Activated CD4-positive, alpha-beta T cell treated with anti-CD3 and anti-CD28 coated beads, Interleukin-2, Interleukin-4, amounts not matched to agents 100 ng/mL and 50 ng/mL, durations not matched to agents 16 hours and 8 hours (primary cell): ENCODE measurements around the gene TWSG1.
"Not testable (repeated sequence)": the region's sequence is repeated elsewhere in the genome, so short reads cannot be mapped to it uniquely, and the experiment has no call there.

Experiments
- DNase-seq: peaks from one replicate; pipeline ENCODE4 v3.0.0-alpha.2; 2020; ENCODE audit warnings: low spot score

Gene TWSG1

DNA sequence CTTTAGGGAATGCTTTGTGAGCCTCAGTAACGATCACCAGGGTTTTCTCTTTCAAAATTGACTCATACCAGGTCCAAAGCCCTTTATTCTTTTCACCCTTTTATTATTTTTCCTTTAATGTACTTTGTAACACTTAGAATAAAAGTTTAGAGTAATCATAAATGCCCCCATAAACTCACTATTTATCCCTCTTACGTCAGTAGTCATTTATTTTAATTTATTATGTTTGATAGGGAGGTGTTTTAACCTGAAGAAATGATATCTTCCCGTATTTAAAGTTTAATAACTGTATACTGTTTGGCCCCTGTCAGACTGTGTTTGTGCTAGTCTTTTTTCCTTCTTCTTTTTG is 1.1 kb downstream of the TWSG1 start:
- no peak for DNase-seq

DNA sequence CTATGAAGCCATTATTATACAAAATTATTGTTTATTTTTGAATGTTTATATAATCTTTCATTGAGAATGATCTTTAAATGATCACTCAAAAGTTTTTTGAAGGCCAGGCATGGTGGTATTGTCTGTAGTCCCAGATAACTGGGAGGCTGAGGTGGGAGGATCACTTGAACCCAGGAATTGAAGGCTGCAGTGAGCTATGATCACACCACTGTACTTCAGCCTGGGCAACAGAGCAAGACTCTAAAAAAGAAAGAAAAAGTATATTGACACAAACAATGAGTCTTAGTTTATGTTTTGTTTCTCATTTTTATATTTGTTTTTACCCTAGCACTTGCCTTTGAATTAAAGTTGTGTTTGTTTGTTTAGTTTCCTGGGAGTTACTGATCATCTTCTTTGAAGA is 2.3 kb downstream of the TWSG1 start:
- no peak for DNase-seq

DNA sequence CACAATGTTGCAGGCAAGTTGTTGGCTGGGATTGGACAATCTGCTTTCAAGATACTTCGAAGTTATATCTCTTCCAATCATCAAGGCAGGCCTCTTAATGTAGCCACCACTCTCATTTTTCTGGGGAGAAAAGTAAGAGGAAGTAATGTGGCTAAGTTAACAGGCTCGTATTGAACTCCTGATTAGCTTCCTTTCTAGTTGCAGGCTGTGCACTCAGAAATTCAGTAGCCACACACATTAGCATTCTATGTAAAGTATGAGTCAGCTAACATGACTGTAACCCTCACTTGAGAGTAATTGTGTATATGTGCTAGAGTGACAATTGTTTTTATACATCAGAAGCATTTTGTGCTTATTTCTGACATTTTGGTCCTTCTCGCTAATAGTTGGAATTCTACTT is 3.3 kb downstream of the TWSG1 start:
- peak; percentile 38 for DNase-seq

DNA sequence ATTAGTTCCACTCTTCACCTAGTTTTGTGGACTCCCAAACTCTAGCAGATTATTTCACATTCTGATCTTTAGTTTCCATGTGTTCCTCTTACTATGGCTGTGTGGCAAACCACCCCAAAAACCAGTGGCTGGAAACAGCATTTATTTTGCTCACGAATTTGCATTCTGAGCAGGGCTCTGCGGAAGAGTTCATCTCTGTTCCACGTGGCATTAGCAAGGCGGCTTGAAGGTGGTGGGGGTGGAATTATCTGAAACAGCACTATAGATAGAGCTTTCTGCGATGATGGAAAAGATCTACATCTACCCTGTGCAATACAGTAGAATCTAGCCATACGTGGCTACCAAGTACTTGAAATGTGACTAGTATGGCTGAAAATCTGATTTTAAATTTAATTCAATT is 5.9 kb downstream of the TWSG1 start:
- DNase-seq: no peak

DNA sequence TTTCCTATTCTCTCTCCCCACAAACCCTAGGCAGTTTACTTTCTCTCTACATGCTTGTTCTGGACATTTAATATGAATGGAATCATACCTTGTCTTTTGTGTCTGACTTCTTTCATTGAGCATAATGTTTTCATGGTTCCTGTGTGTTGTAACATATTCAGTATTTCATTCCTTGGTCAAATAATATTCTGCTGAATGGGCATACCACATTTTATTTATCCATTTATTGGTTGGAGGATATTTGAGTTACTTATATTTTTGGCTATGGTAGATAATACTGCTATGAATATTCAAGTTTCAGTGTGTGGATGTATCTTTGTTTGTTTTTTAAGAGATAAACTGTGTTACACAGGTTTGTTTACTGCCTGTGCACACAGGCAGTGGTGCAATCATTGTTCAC is 9.0 kb downstream of the TWSG1 start:
- DNase-seq: no peak

DNA sequence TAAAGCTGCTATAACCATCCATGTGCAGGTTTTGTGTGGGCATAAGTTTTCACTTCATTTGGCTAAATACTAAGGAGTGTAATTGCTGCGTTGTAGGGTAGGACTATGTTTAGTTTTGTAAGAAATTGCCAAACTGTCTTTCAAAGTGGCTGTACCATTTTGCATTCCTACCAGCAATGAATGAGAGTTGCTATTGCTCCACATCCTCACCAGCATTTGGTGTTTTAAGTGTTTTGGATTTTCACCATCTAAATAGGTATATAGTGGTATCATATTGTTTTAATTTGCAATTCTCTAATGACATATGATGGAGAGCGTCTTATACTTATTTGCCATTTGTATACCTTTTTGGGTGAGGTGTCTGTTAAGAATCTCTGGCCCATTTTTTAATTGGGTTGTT is 12.2 kb downstream of the TWSG1 start:
- DNase-seq: no peak

DNA sequence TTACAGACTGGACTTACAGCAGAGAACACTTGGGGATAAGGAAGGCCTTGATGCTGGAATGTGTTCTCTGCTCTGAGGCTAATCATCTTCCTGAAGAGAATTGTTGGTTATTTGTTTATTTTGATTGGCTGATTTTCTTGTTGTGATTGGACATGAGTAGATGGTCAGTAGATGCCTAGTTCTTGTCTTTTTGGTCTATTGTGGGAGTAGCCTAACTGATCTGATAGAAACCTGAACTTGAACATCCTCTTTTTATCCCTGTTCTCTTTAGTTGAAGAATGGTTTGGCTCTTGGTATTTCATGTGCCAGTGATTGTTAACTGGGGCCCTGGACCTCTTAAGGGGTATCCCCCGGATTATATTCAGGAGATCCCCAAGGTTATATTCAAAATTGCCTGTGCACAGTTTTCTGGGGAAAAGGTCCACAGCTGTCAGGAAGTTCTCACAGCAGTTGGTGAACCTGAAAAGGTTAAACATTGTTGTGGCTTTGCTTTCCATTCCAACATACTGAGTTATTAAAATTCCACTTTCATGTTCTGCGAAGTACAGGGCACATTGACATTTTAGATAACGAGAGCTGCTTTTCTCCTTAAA is 13.6 kb downstream of the TWSG1 start:
- DNase-seq: no peak

DNA sequence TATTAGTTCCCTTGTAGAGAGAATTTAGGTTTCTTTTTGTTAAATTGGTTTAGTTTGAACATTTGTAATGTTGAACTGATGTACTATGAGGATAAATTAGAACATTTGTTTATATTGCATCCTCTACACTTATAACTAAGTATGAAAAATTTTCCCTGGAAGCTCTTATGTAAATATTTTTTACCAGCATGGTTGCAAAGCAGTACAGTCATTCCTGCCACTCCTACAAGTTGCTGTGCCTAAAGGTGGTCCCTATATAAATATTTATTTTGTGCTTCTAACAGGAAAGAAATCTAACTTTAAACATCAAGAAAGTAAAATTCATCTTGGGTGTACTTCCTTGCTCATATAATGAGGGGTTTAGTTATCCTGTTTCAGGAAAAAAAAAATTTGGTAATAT is 14.2 kb downstream of the TWSG1 start:
- no peak for DNase-seq

DNA sequence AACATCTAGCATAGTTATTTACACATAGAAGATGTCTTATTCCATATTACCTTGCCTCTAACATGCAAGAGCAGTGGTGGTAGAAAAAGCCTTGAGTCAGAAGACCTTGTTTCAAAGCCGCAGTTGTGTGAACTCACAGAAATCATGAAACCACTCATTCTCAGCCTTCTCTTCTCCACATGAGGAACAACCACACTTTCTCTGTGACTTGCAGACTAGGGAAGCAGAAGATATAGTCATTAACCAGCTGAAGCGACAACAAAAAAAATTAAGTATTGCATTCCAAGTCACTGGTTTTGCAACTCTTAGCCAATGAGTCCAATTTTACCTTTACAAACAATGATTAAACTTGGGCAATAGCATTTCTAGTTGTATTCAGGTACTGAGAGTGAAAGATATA is 19.0 kb downstream of the TWSG1 start:
- peak; percentile 24 for DNase-seq

DNA sequence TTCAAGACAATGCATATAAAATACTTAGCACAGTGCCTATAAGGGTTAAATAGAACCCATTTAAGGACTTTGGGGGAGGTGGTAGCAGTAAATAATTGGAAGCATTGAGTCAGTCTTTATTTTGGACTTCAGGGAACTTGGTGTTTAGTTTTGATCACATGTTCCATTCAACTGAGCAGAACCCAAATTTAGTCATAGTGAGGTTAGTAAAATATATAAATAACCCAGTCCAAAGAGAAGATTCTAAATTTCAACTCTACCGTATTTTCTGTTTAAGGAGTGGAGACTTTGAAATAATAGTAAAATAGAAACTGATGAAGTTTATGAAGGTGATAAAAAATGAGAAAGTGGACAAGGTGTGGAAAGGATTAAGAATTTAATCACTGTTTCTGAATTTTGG is 19.7 kb downstream of the TWSG1 start:
- DNase-seq: no peak

DNA sequence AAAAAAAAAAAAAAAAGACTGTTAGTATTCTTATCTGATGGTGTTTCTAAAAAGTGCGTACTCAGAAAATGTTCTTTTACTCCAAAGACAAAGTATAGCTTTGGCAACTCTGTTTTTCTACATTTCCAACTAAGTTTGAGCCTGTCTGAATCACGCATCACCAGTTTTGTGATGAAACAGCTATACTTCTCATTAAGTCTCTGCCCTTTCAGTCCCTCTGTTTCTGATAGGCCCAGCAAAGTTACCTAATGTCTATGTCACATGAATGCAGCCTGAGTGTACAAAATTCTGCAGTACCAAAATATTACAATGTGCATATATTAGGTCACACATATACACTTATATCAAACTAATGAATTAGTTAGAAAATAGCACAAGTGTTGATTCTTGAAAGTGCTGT is 22.4 kb downstream of the TWSG1 start:
- DNase-seq: no peak

DNA sequence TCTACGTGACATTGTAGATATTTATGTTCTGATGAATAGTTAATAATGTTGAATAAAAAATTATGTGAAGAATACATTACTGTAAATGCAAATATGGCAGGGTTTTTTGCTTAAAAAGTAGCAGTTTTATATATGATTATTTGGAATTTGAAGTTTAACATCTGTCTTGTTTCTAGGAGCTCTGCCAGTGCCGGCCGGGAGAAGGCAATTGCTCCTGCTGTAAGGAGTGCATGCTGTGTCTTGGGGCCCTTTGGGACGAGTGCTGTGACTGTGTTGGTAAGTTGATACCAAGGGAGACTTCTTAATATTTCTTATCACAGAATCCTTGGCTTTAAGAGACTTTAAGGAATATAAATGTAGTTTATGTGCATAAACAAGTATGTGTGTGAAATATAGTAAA is 25.2 kb downstream of the TWSG1 start:
- DNase-seq: no peak

DNA sequence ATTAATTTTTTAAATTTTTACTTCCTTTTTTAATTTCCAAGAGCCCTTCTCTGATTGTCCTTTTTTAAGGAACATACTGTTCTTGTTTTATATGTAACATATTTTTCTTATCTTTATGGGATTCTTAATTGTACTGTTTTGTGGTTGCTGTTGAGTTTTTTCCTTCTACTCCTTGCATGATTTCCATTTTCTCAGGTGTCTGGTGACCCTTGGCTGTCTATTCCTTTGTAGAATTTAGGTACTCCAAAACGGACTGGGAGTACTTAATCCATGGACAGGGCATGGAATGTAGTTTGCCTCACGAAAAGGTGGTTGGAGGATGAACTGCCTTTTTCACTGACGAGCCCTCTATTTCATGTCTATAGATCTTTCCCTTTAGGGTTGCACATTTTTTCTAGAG is 26.6 kb downstream of the TWSG1 start:
- no peak for DNase-seq

DNA sequence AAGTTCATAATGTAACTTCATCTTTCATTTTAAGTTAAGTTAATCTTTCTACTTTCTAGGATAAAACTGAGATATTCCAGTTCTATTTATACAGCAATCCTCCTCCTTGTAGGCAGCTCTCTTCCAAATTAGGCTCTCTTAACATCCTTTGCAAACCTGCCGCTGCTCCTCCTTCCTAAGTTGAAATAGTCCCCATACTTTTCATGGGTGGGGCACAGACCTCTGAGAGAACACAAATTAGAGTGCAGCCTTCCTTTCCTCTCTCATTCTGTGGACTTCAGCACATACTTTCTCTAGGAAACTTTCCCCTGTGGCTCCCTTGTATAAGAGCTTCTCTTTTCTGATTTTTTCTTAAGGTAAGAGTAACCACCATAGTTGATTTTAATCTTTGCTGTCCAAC is 28.3 kb downstream of the TWSG1 start:
- DNase-seq: no peak

DNA sequence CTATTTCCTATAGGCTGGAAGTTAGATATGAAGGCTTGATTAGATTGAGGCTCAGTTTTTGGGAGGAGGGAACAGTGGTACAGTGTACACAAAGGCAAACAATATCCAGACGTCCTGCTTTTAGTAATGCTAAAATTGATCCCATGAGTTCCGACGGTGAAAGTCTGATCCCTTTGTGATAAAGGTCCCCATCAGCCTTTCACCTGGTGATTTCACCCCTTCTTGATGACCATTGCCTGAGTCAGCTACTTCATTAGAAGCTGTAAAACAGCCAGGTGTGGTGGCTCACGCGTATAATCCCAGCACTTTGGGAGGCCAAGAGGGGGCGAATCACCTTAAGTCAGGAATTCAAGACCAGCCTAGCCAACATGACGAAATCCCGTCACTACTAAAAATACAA is 29.7 kb downstream of the TWSG1 start:
- DNase-seq: no peak

DNA sequence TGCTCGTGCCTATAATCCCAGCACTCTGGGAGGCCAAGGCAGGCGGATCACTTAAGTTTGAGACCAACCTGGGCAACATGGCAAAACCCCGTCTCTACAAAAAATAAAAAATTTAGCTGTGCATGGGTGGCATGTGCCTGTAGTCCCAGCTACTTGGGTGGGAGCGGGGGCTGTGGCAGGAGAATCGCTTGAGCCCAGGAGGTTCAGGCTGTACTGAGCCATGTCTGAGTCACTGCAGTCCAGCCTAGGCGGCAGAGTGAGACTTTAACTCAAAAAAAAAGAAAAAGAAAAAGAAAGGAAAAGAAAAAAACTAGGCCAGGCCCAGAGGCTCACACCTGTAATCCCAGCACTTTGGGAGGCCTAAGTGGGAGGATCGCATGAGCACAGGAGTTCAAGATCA is 30.8 kb downstream of the TWSG1 start:
- no peak for DNase-seq

DNA sequence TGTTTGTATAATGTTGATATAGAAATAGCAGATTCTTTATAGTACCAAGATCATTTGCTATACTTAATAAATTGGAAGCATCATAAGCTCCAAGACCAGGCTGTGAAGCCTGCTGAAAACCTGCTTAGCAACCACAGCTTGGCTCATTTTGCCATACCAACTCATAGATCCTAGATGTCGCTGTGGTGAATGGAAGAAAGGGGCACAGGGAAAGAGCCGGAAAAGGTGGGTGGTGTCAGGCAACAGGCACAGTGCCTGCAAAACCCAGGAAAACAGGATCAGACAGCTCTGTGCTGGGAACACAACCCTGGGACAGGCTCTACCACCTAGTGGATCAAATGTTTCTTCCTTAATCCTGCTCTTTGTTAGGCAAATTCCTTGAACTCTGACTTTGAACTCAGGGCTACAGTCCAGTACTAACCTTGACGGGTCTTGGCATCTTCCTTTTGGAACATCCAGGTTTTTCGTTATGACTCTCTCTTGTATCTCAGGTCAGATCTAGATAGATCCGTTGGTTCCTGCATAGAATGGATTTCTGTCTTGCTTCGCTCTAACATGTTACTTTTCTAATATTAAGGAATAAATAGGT is 31.6 kb downstream of the TWSG1 start:
- no peak for DNase-seq

DNA sequence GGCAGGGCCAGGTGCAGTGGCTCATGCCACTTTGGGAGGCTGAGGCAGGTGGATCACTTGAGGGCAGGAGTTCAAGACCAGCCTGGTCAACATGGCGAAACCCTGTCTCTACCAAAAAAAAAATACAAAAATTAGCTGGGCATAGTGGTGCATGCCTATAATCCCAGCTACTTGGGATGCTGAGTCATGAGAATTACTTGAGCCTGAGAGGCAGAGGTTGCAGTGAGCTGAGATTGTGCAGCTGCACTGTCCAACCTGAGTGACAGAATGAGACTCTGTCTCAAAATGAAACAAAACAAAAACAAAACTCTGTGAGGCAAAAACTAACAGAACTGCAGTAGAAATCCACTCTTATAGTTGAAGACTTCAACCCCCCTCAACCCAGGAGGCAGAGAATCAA is 38.7 kb downstream of the TWSG1 start:
- not testable (repeated sequence) for DNase-seq

DNA sequence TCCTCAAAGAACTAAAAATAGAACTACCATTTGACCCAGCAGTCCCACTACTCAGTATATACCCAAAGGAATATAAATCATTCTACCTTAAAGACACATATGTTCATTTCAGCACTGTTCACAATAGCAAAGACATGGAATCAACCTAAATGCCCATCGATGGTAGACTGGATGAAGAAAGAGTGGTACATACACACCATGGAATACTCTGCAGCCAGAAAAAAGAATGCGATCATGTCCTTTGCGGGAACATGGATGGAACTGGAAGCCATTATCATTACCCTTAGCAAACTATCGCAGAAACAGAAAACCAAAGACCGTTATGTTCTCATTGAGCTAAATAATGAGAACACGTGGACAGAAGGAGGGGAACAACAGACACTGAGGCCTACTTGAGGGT is 44.5 kb downstream of the TWSG1 start:
- DNase-seq: no peak

DNA sequence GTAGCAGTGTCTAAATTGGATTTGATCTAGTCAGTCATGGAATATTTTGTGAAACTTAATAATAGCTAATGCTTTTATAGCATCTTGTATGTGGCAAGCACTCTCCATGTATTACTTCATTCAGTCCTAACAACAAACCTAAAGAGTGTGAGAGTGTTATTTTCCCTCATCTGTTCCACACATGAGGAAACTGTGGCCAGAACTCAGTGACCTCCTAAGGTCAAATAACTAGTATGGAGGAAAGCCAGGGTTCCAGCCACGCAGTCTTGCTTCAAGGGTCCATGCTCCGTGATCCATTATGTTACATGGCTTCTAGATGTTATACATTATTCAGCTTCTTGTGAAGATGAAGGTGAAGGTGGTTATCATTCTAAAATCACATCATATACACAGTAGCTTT is 45.5 kb downstream of the TWSG1 start:
- DNase-seq: no peak

DNA sequence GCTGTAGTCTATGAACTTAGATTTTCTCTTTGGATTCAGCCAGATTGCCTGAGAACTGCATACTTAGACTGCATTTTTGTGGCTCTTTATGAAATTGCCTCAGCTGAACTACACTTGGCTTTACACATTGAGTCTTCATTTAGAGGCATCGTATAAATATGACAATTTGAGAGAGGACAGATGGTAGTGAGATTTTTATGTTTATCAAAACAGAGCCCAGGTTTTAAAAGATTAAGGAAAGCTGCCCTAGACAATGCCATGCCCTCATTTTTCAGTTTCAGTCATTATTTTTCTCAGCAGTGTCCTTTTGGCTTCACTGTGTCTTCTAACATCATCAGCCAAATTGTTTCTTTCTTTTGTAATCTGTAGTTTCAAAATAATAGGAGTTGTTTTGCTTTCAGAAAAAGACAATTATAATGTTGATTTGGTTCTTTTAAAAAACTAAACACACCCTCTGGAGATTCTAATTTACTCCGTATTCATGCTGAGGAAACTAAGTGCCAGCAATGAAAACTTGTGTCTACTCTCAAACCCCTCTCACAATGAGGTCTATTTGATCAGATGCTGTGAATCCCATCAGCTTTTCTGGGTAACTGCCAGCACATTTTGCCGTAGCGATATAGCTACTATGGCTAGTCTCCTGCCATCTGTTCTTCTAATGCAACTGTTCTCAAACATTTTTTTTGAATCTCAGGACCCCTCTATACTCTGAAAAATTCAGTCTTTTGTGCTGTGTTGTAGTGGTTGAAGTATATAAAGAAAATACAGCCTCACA is 46.2 kb downstream of the TWSG1 start:
- DNase-seq: no peak

DNA sequence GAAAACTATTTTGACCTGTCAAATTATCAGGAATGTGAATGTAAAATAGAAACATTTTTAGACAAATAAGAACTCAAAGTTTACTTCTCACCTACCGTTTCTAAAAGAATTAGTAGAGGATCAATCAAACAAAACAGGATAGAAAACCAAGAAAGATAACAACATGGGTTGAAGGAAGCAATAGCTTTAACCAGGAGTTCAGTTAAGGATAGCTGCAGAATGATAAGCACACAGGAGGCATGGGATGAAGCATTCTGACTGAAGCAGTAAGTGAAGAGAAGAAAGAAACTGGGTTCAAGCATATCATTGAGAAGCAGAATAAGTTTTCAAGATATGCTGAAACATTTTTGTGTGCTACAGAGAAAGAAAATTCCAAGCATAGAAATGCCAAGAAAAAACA is 52.3 kb downstream of the TWSG1 start:
- DNase-seq: no peak

DNA sequence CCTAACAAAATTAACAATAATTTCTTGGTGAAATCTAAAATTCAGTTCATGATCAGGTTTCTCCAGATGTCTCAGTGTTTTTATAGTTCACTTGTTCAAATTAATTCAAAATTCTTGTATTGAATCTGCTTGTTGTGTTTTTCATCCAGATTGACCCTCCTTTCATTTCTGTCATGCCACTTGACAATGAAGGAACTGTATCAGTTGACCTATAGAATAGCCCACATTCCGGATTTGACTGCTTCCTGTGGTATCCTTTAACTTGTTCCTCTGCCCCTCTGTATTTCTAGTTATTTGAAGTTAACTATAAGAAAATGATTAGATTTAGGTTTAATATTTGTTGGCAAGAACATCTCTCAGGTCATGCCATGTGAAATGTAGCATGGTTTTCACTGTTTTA is 53.3 kb downstream of the TWSG1 start:
- no peak for DNase-seq

DNA sequence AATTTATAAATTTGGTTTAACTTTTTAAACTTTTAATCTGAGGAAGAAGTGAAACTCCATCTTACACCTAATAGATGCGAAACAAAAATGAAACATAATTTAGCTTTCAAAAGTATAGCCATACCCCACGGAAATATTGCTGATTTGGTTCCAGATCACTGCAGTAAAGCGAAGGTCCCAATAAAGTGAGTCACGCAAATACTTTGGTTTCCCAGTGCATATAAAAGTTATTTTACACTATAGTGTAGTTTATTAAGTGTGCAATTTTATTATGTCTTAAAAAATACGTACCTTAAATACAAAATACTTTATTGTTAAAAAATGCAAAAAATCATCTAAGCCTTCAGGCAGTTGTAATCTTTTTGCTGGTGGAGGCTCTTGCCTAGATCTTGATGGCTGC is 55.1 kb downstream of the TWSG1 start:
- DNase-seq: no peak
